ENCODE data around the gene LRRC8C.

Gene LRRC8C

GRCh38 chr1:89727517-89728312 lies 94.8 kb downstream of the LRRC8C start:
- TF ChIP-seq CTCF (conservative IDR thresholded peaks at IDR 0.05) = no peak
- no peak overlapping the region for H3K27ac ChIP-seq

GRCh38 chr1:89728381-89728780 lies 95.5 kb downstream of the LRRC8C start:
- H3K27ac ChIP-seq = no peak overlapping the region
- no peak for TF ChIP-seq CTCF (conservative IDR thresholded peaks at IDR 0.05)

GRCh38 chr1:89732206-89732605 lies 99.3 kb downstream of the LRRC8C start:
- TF ChIP-seq CTCF (conservative IDR thresholded peaks at IDR 0.05) = no peak
- no peak overlapping the region for H3K27ac ChIP-seq

GRCh38 chr1:89732643-89733222 lies 99.8 kb downstream of the LRRC8C start:
- no peak overlapping the region for H3K27ac ChIP-seq
- no peak for TF ChIP-seq CTCF (conservative IDR thresholded peaks at IDR 0.05)

- TF ChIP-seq CTCF (conservative IDR thresholded peaks at IDR 0.05) = no peak
- no peak overlapping the region for H3K27ac ChIP-seq
Measured at GRCh38 chr1:89733748-89734147, 100.8 kb downstream of the LRRC8C start.

- TF ChIP-seq CTCF (conservative IDR thresholded peaks at IDR 0.05) = no peak
Measured at GRCh38 chr1:89734442-89734841, 101.5 kb downstream of the LRRC8C start.

GRCh38 chr1:89735479-89735878 lies 102.6 kb downstream of the LRRC8C start:
- TF ChIP-seq CTCF (conservative IDR thresholded peaks at IDR 0.05) = no peak

More at GRCh38 chr1:89734442-89734841, 101.5 kb downstream of the LRRC8C start:
- H3K27ac ChIP-seq = no peak overlapping the region

More at GRCh38 chr1:89735479-89735878, 102.6 kb downstream of the LRRC8C start:
- no peak overlapping the region for H3K27ac ChIP-seq

Measured in VCaP (cell line).